DMS 273 (cell line): ENCODE measurements around the gene RECQL5.

ENCODE experiments used
- DNase-seq: peaks from one replicate; lab custom pipeline; 2025; ENCODE audit not compliant: unreplicated experiment; lab: John Stamatoyannopoulos, UW

Gene RECQL5

DNA sequence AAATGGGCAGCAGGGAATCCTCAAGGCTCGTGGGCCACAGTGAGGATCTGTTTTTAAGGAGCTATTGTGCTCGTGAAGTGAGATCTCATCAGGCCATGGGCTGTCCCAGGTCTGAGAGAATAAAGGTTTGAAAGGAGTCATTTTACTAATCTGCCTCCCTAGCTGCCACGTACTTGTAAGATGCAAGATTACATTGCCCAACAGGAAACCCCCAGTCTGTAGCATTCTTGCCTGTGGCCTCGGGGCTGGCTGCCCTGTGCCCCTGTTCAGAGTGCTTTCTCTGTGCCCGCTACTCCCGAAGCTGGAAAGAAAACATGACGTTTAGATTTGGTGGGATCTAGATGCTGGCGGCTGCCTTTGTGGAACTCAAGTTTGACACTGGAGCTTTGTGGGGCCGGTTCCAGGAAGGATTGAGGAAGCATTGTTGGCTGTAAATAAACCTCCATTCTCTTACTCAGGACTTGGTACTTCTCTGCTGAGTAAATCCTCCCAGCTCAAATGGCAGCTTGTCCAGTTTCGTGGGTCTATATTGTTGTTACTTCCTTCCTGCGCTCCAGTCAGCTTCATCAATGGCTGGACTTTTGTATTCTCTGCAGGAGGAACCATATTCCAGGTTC, 21.4 kb upstream of the RECQL5 start:
- no peak for DNase-seq

DNA sequence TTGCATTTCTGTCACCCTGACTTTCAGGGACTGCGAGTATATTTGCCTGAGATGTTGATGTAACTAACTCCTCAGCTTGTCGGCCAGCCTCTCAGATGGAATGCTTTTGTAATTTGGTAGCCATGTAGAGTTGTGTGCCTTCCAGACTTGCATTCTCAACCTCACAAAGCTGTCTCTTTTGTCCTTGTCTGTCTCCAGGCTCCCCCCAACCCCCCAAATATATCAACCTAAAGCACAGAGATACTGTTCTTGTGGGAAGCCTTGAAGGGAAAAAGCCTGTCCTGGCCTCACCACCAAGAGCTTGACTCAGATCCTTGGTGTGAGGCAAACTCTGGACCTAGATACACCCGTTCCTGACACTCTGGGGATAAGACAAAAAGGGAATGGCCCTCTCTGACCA, 18.5 kb upstream of the RECQL5 start:
- DNase-seq: no peak

DNA sequence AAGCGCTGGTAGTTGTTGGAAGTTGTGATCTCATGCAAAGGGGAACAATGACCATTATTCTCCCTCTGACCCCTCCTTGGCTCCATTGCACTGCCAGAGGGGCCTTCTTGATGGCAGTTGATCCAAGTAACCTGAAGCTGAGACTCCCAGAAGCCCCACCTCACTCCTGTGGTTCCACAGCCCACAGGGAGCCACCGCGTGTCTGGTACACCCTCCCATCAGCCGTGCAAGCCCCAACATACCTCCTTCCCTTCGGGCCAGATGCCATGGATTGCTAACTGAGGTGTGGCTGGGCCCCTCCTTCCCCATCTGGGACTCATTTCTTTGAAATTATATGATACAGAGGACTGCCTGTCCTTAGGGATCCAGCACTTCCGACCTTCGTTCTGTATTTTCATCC, 18.0 kb upstream of the RECQL5 start:
- DNase-seq: peak; percentile 76

DNA sequence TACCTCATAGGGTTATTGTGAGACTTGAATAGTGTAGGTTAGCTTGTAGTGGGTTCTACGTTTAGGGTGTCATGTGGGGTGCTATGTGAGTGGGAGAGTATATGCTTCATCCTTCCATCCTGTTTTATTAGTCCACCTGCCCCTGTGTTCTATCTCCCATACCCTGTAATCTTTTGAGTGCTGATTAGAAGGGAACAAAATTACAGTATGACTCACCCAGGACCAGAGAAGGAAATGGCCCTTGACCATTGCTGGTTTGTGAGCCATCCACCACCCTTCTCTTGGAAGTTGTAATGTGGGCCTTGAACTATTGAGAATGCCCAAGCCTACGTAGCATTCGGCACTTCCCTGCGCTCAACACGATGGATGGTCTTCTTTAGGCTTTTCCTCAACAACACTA, 17.3 kb upstream of the RECQL5 start:
- DNase-seq: no peak

DNA sequence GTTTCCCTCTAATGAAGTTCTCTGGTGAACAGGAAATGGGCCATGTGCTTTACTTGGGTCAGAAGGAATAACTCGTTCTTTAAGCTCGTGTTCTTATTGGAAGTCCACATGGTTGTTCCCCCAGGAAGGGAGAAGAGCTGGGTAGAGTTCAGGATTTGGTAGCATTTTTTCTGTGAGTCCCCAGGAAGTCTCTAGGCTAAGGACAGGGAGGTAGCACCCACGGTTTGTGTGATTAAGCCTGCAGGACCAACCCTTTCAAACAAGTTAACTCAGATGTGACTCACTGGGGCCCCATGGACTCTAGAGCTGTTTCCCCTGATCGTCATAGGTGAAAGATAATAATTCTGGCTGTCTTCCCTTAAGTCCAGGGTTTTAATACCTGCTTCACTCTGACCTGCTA, 16.6 kb upstream of the RECQL5 start:
- DNase-seq: no peak

DNA sequence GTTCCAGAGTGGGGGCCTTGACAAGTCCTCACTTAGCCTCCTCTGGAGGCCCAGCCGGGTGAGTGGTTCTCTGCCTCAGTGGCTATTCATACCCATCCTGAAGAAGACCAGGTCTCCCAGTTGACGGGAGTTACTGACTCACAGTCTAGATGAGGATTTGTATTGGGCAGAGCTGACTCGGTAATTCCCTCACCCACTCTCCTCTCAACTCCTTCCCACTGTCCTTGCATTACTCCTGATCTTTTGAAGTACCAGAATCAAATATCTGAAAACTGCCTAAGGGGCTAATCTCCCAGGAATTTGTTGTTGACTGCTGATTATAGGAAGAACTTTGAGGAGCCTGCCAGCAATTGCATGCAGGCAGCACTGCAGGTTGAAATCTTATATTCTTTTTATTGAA, 14.3 kb upstream of the RECQL5 start:
- DNase-seq: no peak

DNA sequence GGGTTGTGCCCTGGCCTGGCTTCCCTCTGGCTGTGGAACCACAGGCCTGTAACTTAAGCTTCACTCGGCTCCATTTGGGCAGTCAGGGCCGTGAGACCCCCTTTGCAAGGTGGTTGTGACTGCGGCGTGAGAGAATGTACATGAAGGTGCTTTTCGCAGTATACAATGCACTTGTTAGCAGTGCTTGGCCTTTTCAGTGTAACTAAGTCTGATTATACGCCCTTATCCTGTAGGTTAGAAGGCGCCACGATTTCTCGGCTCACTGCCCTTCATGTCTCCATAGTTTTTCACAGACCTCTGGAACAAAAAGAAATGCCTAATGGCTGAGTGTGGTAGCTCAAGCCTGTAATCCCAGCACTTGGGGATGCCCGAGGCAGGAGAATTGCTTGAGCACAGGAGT, 13.5 kb upstream of the RECQL5 start:
- DNase-seq: no peak

DNA sequence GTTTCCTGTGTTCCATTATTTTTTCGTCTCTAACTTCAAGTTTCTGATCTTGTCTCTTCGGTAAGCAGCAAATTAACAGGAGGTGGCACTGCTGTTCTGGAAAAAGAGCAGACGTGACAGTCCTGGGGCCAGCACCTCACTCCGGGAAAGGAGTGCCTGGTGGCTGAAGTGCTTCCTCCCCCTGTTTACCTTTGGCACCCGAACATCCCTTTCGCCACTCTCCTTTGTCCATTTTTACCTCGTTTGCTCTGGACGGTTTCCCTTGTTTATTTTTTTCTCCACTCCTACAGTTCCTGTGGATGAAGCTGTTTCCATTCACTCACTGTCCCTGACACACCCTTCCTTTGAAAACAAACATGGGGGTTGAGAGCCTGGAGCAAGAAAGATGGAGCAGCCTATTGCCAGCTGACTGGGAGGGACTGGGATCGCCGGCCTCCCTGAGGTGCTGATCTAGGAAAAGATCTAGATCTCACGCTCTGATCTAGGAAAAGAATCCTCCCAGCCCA, 12.8 kb upstream of the RECQL5 start:
- DNase-seq: no peak

DNA sequence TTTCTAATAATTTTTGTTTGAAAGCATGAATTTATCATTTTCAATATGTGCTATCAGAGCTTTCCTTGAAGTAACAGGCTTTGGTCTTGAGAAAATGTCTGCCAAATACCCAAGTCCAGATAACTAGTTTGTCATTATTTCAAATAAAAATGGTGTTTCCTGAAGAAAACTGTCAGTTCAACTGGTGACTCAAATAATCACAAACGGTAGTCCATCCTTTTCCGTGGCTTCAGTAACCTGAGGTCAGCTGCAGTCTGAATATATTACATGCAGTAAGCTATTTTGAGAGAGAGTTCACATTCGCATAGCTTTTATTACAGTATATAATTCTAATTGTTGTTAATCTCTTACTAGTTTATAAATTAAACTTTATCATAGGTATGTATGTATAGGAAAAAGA, 9.5 kb upstream of the RECQL5 start:
- DNase-seq: no peak

DNA sequence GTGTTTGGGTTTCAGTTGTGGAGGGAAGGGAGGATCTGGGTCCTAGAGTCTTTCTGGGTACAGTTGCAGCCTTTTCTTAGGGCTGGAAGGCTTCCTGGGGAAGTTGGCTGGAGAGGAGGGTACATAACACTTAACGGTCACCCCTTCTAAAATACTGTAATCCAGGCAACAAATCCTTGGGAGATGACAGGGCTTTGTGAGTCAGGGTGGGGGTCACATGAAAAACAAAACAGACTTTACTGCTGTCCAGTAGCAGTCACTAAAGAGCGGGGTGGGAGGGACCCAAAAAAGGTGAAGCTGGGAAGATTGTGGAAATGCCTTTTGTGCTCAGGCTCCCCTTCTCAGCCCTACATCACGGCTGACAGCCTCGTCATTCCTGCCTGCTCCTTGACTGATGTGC, 6.5 kb upstream of the RECQL5 start:
- no peak for DNase-seq

DNA sequence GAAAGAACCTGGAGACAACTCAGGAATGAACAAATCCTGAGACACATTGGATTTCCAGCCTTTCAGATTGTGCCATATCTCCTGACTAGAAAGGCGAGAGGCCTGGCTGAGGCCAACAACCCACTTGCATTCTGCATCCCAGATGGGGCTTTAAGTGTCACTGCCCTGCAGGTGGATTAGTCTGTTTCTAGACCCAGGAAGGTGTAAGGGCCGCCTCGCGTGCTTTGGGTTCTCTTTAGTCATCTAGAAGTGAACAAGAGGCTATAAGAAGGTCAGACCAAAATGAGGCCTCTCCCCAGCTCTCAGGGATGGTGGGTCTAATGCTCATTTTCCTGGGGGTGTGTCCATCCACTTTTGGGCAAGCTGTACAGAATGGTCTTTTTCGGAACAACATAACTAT, 5.1 kb upstream of the RECQL5 start:
- no peak for DNase-seq

DNA sequence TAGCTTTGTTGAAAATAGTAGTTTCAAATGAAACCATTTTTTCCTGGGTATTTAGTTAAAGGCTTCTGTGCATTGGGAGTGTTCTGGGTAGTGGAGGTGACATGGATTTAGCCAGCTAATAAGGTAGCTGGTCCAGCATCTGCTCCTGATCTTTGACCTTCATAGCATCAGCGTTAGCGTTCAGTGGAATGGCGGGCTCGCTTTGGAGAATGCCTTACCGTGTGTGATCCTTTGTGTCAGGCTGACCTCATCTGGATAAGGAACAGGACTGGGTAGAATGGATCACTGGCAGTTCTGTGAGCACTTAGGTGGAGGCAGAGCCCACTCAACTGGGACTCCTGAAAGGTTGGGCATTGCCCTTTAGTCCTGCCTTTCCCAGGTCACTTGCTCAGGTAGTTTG, 3.9 kb upstream of the RECQL5 start:
- no peak for DNase-seq

DNA sequence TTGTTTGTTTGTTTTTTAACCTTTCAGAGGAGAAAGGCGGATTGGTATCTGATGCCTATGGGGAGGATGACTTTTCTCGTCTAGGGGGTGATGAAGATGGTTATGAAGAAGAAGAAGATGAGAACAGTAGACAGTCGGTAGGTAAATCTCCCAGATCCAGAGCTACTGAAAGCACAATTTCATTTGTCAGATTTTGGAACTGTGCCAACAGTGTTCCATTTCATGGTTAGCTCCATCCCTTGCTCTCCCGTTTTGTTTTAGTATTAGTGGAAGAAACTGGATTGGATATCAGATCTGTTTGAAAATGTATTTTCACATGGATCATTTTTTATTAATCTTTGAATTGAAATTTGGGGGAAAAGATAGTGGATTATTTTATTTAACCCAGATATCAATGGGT, 1.5 kb upstream of the RECQL5 start:
- DNase-seq: peak; percentile 32

DNA sequence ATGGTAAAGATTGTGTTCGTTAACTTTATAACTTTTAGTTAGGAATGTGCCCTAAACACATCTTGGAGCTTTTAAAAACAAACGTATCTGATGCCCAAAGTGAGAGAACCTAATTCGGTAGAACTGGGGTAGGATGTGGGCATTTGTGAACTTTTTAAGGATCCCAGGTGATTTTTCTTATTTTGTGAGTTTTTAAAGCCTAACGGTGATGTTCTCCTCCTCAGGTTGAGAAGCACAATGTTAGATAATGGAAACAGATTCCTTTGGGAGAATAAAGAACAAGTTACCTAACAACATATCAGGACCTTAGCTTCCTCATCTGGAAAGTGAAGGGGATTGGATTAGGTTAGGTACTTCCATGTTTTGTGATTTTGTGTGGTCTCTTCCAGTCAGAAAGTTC, 871 bp upstream of the RECQL5 start:
- no peak for DNase-seq

DNA sequence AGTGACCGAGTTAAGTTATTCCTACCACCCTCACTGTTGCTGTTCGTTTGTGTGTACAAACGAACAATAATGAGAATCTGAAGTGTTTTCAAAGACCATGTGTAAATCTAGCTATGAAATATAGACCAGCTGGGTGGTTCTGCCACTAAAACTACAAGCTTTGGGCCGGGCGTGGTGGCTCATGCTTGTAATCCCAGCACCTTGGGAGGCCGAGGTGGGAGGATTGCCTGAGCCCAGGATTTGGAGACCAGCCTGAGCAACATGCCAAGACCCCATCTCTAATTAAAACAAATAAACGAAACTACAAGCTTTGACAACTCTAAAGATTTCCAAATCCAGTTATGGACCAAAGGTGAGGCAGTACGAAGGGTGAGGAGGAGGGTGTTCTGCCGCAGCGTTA, 973 bp downstream of the RECQL5 start:
- no peak for DNase-seq

DNA sequence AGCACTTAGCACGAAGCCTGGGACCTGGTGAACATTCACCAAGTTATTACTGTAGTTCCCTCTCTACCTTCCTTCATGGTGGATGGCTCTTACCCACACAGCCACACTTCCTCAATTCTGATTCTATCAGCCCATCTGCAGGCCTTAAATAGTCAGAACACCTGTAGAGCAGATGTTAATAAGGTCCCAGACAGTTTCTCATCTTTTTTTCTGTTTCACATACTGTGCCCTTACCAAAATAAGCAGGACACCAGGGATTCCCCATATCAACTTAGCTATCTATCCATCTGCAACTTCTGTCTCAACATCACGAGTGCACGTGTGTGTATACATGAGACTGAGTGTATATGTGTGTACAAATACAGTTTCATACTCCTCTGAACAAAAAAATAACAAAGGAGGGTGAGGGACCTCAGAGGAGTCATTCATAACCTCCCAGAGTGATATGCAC, 2.8 kb downstream of the RECQL5 start:
- DNase-seq: no peak

DNA sequence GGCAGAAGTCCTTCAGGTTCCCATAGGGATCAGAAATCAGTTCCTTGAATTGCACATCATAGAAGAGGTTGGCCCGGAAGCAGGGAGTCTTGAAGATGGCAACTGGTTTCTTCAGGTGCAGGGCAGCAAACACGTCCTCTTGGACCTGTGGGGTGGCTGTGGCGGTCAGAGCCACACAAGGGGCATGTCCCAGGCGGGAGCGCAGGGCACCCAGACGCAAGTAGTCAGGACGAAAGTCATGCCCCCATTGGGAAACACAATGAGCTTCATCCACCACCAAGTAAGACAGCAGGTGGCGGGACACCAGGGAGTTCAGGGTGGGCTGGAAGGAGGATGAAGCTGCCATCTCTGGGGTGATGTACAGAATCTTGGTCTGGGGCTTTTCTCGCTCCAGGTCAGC, 4.4 kb downstream of the RECQL5 start:
- DNase-seq: no peak

DNA sequence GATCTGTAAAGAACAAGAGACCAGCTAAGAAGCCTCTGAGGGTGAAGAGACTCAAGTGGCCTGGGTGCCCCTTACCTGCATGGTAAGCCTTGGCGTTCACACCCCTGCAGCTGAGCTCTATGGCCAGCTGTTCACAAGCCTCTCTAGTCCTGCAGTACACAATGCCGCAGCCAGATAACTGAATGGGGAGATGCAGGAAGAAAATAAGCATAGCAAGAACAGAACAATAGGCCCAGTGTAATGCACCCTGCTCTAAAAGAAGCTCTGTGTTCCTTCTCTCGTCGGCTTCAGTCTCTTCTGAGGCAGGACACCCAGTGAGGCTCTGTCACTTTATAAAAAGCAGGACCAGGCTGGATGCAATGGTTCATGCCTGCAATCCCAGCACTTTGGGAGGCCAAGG, 5.4 kb downstream of the RECQL5 start:
- DNase-seq: no peak

DNA sequence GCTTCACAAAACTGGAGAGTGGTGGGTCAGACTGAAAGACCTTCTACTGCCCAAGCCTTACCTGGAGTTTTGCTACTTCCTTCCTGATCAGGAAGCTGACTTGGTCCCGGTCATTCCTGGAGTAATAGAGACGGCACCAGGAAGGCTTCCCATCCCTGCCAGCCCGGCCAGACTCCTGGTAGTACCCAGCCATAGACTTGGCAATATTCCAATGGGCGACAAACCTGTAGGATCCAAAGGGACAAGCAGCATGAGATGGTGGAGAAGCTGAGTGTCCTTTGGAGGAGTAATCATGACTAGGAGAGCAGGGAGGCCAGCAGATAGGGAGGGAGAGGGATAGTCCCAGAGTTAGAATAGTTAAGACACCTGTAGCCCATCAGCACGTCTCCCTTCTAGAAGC, 8.7 kb downstream of the RECQL5 start:
- no peak for DNase-seq

DNA sequence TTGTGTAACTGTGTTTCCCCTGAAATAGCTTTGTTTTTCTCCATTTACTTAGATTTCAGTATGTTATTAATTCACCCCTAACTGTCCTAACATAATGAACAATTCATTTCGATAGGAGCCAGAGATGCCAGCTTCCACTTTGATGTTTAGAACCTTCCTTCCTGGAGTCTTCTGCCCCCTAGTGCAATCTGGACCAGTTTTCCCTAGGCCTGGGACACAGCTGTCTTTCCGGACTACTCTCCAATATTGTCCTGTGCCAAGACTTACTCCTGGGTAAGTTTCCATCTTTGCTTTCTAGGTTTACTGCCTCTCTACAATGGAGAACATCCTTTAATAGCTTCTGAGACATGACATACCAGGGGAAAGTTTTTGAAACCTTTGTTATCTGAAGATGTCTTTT, 12.8 kb downstream of the RECQL5 start:
- peak; percentile 49 for DNase-seq

DNA sequence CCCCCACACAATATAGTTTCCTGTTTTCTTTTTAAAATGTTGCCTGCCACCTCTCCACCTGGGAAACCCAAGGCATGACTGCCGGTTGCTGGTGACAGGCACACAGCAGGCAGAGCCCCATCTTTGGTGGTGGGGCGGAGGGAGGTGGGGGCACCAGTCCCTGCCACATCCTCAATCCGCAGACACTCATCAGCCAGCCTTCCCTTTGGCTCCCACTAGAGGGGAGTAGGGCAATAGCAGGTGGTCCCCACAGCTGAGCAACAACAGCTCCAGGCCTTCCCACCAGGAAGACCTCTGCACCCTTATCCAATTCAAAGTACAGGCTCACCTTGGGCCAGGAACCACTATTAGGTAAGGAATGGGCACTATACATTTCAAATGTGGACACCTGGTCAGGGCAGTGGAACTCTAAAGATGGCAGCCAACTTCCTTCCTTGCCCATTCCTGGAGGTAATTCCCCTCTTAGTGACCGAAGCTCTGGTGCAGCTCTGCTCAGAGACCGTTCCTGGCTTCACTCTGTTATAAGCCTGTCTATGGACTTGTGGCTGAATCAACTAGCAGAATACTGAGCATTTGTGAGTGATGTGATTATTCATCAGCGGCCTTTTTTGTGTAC, 13.9 kb downstream of the RECQL5 start:
- peak; percentile 75 for DNase-seq

DNA sequence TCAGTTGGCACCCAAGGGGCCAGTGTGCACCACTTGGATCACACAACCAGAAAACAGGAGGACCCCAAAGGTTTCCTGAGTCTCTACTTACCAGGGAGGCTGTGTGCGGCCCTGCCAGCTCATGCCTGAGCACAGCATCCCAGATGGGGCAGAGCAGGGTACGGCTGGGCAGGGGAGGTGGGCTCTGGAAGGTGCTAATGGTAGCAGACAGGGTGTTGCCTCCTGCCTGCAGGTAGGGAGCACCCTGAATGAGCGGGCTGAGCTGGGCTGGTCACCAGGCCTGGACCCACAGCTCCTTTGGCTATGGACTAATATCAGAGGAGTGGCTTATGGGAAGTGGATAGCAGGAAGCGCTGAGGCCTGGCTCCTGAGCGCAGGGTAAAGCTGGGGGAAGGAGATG, 14.6 kb downstream of the RECQL5 start:
- no peak for DNase-seq

DNA sequence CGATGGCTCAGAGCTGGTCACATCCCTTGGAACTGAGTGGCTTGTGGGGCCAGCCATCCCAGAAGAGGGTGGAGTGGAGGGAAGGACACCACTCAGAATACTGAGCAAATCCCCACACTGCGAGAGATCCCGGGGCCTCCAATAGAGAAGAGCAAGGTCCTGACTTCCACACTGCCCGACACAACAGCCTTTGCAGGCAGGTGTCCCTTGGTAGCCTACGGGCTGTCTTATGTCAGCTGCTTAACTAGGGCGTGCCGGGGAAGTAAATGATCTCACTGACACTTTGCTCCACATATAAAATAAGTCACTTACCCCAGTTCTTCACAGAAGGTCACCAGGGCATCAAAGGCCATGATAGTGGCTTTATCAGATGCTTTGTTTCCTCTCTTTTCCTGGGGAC, 16.1 kb downstream of the RECQL5 start:
- DNase-seq: no peak
